Activated T-cell treated with anti-CD3 and anti-CD28 coated beads, Interleukin-2, amount 50 U/mL, for 4 hours (primary cell): ENCODE measurements around the gene TPSG1. TPM values are rescaled to one million over a fixed set of nuclear protein-coding genes. Genes with fewer than 3 reads are reported as not detected.
"Not testable (repeated sequence)": the region's sequence is repeated elsewhere in the genome, so short reads cannot be mapped to it uniquely, and the experiment has no call there.

Experiments used
- ATAC-seq, 2 donors: fragments of 200-7000 bp; cut with Tn5 transposase; one replicate each; pipeline ENCODE4 v1.10.0; 2021
- DNase-seq: peaks from one replicate; pipeline ENCODE4 v3.0.0-alpha.2; 2020
- H3K27me3 Mint-ChIP-seq: one replicate; pipeline ENCODE4 v1.8.0; 2021; ENCODE audit warnings: low read depth, mixed read lengths
- H3K36me3 Mint-ChIP-seq: one replicate; pipeline ENCODE4 v1.8.0; 2022; ENCODE audit warnings: mixed read lengths; ENCODE audit not compliant: insufficient read depth
- H3K4me1 Mint-ChIP-seq: one replicate; pipeline ENCODE4 v1.8.0; 2021; ENCODE audit warnings: low read depth, mixed read lengths
- H3K4me3 Mint-ChIP-seq: one replicate; pipeline ENCODE4 v1.8.0; 2021; ENCODE audit warnings: mild to moderate bottlenecking, moderate library complexity, mixed read lengths
- H3K9me3 Mint-ChIP-seq: one replicate; pipeline ENCODE4 v1.8.0; 2021; ENCODE audit warnings: mixed read lengths
- total RNA-seq, 3 donors: library from RNA; stranded (reverse); gene quantifications; one replicate each; pipeline ENCODE4 v1.2.1, GENCODE V29; 2021

Gene TPSG1
- total RNA-seq, 3 donors from 2014 or later = not detected

GRCh38 chr16:1206786-1207185 lies 18.3 kb downstream of the TPSG1 start:
- peaks cover 4% of the 10 kb centered on the region for H3K4me1 Mint-ChIP-seq
- no peaks in the 10 kb centered on the region for H3K27me3 Mint-ChIP-seq
- no peaks in the 10 kb centered on the region for H3K9me3 Mint-ChIP-seq
- H3K36me3 Mint-ChIP-seq = no peaks in the 10 kb centered on the region
- peak overlapping the region; percentile 55 for H3K4me3 Mint-ChIP-seq
- ATAC-seq (peak in 1 of 2 donors; percentile 12), DNase-seq (no peak)

GRCh38 chr16:1206326-1206725 lies 18.7 kb downstream of the TPSG1 start:
- DNase-seq (no peak), ATAC-seq (no peak)
- Mint-ChIP-seq H3K27me3 (no peaks in the 10 kb centered on the region), H3K4me1 (peaks cover 4% of the 10 kb centered on the region), H3K36me3 (no peaks in the 10 kb centered on the region), H3K4me3 (no peak overlapping the region), H3K9me3 (no peaks in the 10 kb centered on the region)

- peaks cover 4% of the 10 kb centered on the region for H3K4me1 Mint-ChIP-seq
- DNase-seq = no peak
- H3K9me3 Mint-ChIP-seq = no peaks in the 10 kb centered on the region
- H3K4me3 Mint-ChIP-seq = no peak overlapping the region
- ATAC-seq = no peak
- H3K27me3 Mint-ChIP-seq = no peaks in the 10 kb centered on the region
- no peaks in the 10 kb centered on the region for H3K36me3 Mint-ChIP-seq
Observed at GRCh38 chr16:1204933-1205332, 20.1 kb downstream of the TPSG1 start.

- Mint-ChIP-seq H3K4me1 (no peaks in the 10 kb centered on the region), H3K36me3 (no peaks in the 10 kb centered on the region), H3K4me3 (no peak overlapping the region), H3K9me3 (no peaks in the 10 kb centered on the region), H3K27me3 (no peaks in the 10 kb centered on the region)
- ATAC-seq (no peak), DNase-seq (no peak)
Observed at GRCh38 chr16:1202274-1202673, 22.8 kb downstream of the TPSG1 start.

GRCh38 chr16:1201444-1201843 lies 23.6 kb downstream of the TPSG1 start:
- peaks cover 2% of the 10 kb centered on the region for H3K4me1 Mint-ChIP-seq
- H3K4me3 Mint-ChIP-seq = no peak overlapping the region
- no peaks in the 10 kb centered on the region for H3K9me3 Mint-ChIP-seq
- no peak for DNase-seq
- no peaks in the 10 kb centered on the region for H3K27me3 Mint-ChIP-seq
- no peak for ATAC-seq
- H3K36me3 Mint-ChIP-seq = no peaks in the 10 kb centered on the region

GRCh38 chr16:1200014-1200627 lies 24.9 kb downstream of the TPSG1 start:
- DNase-seq (no peak), ATAC-seq (no peak)
- Mint-ChIP-seq H3K36me3 (no peaks in the 10 kb centered on the region), H3K9me3 (no peaks in the 10 kb centered on the region), H3K27me3 (no peaks in the 10 kb centered on the region), H3K4me3 (no peak overlapping the region), H3K4me1 (peaks cover 3% of the 10 kb centered on the region)

GRCh38 chr16:1199347-1200013 lies 25.6 kb downstream of the TPSG1 start:
- H3K4me3 Mint-ChIP-seq = no peak overlapping the region
- DNase-seq = no peak
- H3K27me3 Mint-ChIP-seq = no peaks in the 10 kb centered on the region
- no peak for ATAC-seq
- H3K4me1 Mint-ChIP-seq = peaks cover 3% of the 10 kb centered on the region
- no peaks in the 10 kb centered on the region for H3K36me3 Mint-ChIP-seq
- no peaks in the 10 kb centered on the region for H3K9me3 Mint-ChIP-seq

GRCh38 chr16:1198671-1199346 lies 26.3 kb downstream of the TPSG1 start:
- H3K4me3 Mint-ChIP-seq, H3K9me3 Mint-ChIP-seq, H3K36me3 Mint-ChIP-seq, H3K4me1 Mint-ChIP-seq, H3K27me3 Mint-ChIP-seq, DNase-seq, ATAC-seq: not testable (repeated sequence)

GRCh38 chr16:1198194-1198593 lies 26.9 kb downstream of the TPSG1 start:
- DNase-seq (no peak), ATAC-seq (no peak)
- Mint-ChIP-seq H3K4me3 (no peak overlapping the region), H3K27me3 (no peaks in the 10 kb centered on the region), H3K9me3 (no peaks in the 10 kb centered on the region), H3K36me3 (no peaks in the 10 kb centered on the region), H3K4me1 (peaks cover 3% of the 10 kb centered on the region)

- no peak for ATAC-seq
- H3K36me3 Mint-ChIP-seq = no peaks in the 10 kb centered on the region
- DNase-seq = no peak
- H3K4me3 Mint-ChIP-seq = no peak overlapping the region
- peaks cover 3% of the 10 kb centered on the region for H3K4me1 Mint-ChIP-seq
- H3K9me3 Mint-ChIP-seq = no peaks in the 10 kb centered on the region
- H3K27me3 Mint-ChIP-seq = peaks cover 2% of the 10 kb centered on the region
Observed at GRCh38 chr16:1197237-1197866, 27.7 kb downstream of the TPSG1 start.

GRCh38 chr16:1196494-1196893 lies 28.6 kb downstream of the TPSG1 start:
- H3K4me3 Mint-ChIP-seq = no peak overlapping the region
- DNase-seq (no peak), ATAC-seq (no peak)
- H3K36me3 Mint-ChIP-seq = no peaks in the 10 kb centered on the region
- no peaks in the 10 kb centered on the region for H3K9me3 Mint-ChIP-seq
- peaks cover 3% of the 10 kb centered on the region for H3K4me1 Mint-ChIP-seq
- H3K27me3 Mint-ChIP-seq = peaks cover 2% of the 10 kb centered on the region

- no peak overlapping the region for H3K4me3 Mint-ChIP-seq
Observed at GRCh38 chr16:1195393-1195666, 29.7 kb downstream of the TPSG1 start.

GRCh38 chr16:1194665-1195392 lies 30.2 kb downstream of the TPSG1 start:
- DNase-seq (peak; percentile 17), ATAC-seq (peak; percentile 52 to 63)
- H3K9me3 Mint-ChIP-seq = no peaks in the 10 kb centered on the region
- no peak overlapping the region for H3K4me3 Mint-ChIP-seq
- H3K4me1 Mint-ChIP-seq = peaks cover 3% of the 10 kb centered on the region
- peaks cover 2% of the 10 kb centered on the region for H3K27me3 Mint-ChIP-seq
- no peaks in the 10 kb centered on the region for H3K36me3 Mint-ChIP-seq

More at GRCh38 chr16:1195393-1195666, 29.7 kb downstream of the TPSG1 start:
- peaks cover 2% of the 10 kb centered on the region for H3K27me3 Mint-ChIP-seq
- ATAC-seq (no peak), DNase-seq (no peak)
- peaks cover 3% of the 10 kb centered on the region for H3K4me1 Mint-ChIP-seq
- no peaks in the 10 kb centered on the region for H3K9me3 Mint-ChIP-seq
- no peaks in the 10 kb centered on the region for H3K36me3 Mint-ChIP-seq

GRCh38 chr16:1193825-1194581 lies 31.1 kb downstream of the TPSG1 start:
- Mint-ChIP-seq H3K27me3 (peaks cover 4% of the 10 kb centered on the region), H3K4me3 (no peak overlapping the region), H3K9me3 (no peaks in the 10 kb centered on the region), H3K36me3 (no peaks in the 10 kb centered on the region), H3K4me1 (peaks cover 3% of the 10 kb centered on the region)
- no peak for ATAC-seq
- no peak for DNase-seq
